LoVo (cell line): ENCODE data around the gene PPRC1.

ENCODE experiments used
- DNase-seq: peaks from one replicate; pipeline ENCODE4 v3.0.0-alpha.2; 2016; ENCODE audit warnings: low spot score

The PPRC1 gene

DNA sequence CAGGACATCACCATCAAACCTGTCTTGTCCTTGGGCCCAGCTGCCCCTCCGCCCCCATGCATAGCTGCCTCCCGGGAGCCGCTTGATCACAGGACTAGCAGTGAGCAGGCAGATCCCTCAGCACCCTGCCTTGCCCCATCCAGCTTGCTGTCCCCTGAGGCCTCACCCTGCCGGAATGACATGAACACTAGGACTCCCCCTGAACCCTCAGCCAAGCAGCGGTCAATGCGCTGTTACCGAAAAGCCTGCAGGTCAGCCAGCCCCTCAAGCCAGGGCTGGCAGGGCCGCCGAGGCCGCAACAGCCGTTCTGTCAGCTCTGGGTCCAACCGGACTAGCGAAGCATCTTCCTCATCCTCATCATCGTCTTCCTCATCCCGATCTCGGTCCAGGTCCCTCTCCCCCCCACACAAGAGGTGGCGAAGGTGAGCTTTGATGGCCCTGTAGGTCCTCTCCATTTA, 14.2 kb downstream of the PPRC1 start:
- DNase-seq = no peak

DNA sequence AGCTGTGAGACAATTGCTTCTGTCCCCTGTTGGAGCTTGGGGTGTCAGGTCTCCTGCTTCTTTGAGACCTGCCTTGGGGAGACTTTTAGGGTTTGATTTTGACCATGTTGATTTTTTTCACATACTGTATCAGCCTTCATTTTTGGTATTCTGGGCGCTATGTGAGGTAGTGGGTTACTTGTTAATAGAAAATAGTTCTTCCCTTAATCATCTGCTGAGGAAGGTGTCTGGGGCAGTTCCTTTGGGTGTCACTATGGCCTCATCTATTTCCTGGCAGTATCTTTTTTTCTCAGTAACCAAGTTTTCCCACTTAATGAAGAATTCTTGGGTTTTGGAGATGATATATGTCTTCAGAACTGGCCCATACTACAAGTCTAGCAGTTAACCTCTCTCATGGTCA, 14.7 kb downstream of the PPRC1 start:
- DNase-seq = no peak

DNA sequence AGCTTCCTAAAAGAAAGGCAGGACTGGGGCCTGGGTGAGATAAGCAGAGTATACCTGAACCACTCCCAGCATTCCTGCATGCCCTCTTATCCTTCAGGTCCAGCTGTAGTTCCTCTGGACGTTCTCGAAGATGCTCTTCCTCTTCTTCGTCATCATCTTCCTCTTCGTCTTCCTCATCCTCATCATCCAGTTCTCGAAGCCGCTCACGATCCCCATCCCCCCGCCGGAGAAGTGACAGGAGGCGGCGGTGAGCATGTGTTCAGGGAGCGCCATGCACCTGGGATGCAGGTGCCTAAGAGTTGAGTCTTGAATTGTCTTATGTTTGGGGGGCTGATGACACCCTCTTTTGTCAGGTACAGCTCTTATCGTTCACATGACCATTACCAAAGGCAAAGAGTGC, 15.4 kb downstream of the PPRC1 start:
- DNase-seq = no peak

DNA sequence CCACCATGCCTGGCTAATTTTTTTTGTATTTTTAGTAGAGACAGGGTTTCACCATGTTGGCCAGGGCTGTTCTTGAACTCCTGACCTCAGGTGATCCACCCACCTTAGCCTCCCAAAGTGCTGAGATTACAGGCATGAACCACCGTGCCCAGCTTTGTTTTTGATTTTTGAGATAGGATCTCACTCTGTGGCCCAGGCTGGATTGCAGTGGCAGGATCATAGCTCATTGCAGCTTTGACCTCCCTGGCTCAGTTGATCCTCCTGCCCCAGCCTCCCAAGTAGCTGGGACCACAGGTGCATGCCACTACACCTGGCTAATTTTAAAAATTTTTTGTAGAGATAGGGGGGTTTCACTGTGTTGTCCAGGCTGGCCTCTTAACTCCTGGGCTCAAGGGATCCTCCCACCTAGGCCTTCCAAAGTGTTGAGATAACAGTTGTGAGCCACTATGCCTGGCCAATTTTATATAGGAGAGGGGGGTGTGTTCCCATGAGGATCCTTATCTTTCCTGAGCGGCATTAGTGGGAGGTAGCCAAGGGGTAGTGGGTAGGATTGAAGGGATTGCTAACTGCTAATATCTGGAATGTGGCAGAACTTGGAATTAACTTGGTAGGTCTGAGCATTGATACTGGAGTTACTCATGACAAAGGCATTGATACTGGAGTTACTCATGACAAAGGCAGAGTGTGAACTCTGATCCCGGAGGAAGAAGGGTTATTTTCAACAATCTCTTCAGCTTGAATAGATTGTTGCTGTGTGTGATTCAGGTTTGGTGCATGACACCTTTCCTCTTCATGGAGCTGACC, 18.3 kb downstream of the PPRC1 start:
- DNase-seq = peak; percentile 16

DNA sequence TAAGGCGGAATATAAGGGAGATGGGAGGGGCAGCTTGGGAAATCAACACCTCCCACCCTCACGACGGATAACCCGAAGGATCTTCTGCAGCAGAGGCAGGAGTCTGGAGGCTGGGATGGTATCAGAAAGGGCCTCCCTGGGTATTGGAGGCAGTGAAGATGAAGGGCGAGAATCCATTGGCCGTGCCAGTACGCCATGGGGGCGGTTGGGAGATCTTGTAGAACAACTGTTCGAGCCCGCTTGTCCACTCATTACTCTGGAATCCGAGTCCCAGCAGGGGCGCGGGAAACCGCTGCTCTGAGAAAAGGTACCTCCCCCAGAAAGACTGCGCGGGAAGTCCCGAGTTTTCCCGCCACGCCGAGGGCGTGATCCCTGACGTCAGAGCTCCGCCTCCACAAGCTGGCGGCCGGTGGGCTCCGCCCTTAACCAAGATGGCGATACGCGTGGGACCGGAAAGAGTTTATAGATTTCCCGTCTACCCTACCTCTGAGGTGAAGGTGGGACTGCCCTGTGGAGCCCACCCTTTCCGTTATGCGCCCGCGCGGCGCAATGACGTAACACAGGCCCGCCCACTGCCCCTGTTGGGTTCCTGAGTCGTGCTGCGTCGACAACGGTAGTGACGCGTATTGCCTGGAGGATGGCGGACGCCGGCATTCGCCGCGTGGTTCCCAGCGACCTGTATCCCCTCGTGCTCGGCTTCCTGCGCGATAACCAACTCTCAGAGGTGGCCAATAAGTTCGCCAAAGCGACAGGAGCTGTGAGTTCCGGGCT, 19.1 kb downstream of the PPRC1 start, which contains the start of gene NOLC1:
TSS of gene NOLC1 (plus strand) at position 616 of the 771 bp plus-strand sequence. CDS start at position 638, 22 bp downstream.
- DNase-seq = peak; percentile 98

DNA sequence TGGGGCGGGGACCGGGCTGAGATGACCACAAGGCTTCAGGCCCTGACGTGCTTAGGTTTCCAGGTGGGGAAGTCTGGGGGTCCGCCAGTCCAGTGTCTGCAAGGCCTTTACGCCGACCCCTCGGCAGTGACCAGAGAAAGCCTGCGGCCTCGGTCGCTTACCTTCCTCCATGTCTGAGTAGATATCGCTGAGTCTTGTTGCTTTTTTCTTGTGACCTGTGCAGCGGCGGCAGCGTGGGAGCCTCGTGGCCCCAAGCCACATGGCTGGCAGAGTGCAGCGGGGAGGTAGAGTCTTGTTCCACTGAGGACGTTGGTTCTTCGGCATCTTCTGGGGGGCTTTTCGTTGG, 19.7 kb downstream of the PPRC1 start:
- peak; percentile 12 for DNase-seq

DNA sequence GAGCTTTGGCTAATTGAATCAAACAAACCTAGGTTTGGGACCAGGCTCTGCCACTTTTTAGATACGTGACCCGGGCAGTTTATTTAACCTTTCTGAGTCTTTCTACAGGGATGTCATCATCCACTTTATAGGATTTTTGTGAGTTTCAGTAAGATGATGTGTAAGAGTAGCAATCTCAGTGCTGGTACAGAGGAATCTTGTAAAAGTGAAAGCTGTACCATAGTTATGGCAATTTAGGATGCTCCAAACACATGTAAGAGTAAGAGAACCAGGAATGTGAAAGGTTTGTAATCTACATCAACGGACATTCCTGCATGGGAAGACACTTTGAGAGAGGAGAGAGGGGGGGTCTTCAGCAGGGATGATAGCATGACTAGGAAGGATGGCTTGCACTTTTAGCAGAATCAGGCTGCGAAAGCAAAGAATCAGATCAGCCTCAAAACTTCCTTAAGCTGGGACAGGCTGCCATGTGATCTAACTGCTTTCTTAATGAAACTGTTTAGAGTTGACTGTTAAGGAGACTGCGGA, 20.3 kb downstream of the PPRC1 start:
- no peak for DNase-seq

DNA sequence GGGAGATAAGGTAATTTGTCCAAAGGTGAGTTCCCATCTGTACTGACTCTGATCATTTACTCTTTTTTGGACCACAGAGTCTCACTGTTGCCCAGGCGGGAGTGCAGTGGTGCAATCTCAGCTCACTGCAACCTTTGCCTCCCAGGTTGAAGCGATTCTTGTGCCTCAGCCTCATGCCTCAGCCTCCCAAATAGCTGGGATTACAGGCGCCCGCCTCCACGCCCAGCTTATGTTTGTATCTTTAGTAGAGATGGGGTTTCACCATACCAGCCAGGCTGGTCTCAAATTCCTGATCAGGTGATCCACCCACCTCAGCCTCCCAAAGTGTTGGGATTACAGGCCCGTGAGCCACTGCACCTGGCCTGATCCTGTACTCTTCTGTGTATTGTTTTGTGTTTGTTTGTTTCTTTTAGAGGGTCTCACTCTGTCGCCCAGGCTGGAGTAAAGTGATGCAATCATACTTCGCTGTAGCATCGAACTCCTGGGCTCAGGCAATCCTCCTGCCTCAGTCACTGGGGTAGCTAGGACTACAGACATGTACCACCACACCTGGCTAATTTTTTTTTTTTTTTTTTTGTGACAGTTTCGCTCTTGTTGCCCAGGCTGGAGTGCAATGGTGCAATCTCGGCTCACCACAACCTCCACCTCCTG, 21.8 kb downstream of the PPRC1 start:
- no peak for DNase-seq

DNA sequence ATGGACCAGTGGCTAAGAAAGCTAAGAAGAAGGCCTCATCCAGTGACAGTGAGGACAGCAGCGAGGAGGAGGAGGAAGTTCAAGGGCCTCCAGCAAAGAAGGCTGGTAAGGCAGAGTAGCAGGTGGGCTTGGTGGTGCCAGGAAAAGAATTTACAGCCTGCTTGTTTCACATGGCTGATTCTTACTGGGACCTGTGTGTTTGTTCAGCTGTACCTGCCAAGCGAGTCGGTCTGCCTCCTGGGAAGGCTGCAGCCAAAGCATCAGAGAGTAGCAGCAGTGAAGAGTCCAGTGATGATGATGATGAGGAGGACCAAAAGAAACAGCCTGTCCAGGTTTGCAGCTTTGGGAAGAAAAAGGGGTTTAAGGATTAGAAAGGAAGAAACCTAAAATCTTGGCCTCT, 24.4 kb downstream of the PPRC1 start:
- DNase-seq = no peak

DNA sequence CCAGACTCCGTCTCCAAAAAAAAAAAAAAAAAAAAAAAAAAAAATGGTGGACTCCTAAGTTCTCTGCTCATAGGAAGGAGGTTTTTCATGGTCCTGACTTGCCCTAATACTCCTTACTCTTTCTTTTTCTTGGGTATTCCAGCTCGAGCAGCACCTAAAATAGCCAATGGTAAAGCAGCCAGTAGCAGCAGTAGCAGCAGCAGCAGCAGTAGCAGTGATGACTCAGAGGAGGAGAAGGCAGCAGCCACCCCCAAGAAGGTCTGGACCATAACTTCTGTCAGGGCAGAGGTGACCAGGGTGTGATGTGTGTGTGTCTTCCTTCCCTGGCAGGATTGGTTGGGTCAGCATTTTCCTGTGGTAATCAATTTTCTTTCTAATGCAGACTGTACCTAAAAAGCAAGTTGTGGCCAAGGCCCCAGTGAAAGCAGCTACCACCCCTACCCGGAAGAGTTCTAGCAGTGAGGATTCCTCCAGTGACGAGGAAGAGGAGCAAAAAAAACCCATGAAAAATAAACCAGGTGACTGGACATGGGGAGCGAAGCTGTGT, 26.3 kb downstream of the PPRC1 start:
- DNase-seq = no peak

DNA sequence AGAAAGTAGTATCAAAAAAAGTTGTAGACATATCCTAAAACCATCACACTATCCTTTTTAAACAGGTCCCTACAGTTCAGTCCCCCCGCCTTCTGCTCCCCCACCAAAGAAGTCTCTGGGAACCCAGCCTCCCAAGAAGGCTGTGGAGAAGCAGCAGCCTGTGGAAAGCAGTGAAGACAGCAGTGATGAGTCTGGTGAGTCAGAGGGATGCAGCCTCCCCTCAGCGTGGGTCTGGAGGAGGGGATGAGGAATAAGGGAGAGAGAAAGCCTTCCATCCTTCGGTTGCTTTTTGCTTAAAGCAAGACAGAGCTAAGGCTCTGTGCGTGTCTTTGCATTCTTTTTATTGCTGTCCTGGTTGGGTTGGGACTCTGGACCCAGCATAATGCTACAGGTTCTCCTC, 27.0 kb downstream of the PPRC1 start:
- no peak for DNase-seq

DNA sequence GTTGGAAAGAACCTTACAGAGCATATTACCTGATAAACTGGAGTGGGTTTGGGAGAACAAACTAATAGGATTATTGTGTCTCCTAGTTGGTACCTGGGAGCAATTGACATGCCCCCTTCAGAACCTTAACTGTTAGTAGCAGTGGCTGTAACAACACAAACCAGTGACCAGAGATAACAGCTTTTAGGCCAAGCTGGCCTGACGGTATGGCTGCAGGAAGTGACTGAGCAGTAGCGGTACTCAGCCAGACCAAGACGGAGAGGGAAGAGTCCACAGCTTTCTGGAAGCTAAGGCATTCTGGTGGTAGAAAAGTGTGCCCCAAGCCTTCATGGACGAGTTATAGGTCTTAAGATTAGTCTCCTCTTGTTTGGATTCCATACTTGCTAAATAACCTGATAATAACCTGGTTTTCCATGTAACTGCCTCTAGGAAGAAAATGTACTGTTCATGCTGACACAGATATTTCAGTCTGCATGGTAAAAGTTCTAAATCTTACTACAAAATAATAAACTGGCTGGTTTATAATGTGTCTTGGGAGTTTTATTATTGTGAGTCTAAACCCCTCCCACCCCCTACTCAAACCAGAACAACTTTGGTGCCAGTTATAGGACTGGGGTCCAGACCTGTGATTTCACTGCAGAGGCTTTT, 30.6 kb downstream of the PPRC1 start:
- no peak for DNase-seq

DNA sequence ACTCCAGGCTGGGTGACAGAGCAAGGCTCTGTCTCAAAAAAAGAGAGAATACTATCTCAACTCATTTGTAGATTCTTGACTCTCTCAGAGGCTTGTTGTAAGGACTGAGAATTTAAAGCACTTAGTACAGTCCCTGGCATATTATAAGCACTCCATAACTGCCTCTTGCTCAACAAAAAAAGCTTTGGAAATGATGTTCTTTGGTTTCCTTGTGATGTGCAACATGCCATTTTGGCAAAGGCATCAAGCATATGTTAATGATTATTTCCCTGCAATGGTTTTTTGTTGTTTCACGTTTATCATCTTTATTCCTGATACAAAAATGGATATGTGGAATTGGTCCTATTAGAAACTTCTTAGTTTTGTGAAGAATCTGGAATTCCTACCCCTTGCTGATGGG, 35.0 kb downstream of the PPRC1 start:
- no peak for DNase-seq

DNA sequence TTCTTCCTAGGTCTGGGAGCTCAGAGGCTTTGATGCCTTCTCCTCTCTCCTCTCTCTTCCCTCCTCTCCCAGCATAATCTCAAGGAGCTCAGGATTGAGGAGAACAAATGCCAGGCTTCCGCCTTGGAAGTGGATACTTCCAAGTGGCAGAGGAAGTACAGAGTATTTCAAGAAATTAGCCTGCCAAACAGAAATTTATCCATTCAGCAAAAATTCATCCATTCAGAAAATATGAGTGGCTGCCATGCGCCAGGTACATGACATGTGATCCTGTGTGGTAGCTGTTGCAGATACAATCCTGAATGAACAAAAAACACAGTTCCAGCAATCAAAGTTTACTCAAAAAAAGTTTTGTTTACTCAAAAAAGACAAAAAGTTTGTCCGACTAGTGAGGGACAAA, 37.8 kb downstream of the PPRC1 start:
- DNase-seq = no peak

DNA sequence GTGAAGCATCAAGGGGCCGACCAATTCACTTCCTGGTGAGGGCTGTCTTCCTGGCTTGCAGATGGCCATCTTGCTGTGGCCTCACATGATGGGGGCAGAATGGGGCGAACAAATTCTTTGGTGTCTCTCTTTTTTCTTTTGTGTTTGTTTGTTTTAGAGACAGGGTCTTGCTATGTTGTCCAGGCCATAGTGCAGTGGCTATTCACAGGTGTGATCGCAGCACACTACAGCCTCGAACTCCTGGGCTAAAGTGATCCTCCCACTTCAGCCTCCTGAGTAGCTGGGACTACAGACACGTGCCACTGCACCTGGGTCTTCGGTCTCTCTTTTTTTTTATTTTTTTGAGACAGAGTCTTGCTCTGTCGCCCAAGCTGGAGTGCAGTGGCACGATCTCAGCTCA, 39.4 kb downstream of the PPRC1 start:
- no peak for DNase-seq

DNA sequence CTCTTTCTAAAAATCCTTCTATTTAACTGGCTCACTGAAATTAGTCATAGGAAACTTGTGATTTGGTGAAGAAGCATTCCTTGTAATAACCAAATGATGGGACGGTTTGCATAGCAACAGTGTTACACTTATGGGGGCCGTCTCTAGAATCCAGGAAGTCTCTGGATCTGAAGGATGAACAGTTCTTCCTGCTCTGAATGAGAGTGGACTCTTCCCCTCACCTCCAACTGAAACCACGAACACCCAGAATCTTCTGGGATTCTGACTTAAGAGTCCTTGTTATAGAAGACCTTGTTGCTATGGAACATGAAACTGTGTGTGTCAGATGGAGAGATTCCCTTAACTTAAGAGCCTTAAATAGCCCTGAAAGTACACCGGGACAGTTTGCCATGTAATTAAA, 42.6 kb downstream of the PPRC1 start:
- no peak for DNase-seq

DNA sequence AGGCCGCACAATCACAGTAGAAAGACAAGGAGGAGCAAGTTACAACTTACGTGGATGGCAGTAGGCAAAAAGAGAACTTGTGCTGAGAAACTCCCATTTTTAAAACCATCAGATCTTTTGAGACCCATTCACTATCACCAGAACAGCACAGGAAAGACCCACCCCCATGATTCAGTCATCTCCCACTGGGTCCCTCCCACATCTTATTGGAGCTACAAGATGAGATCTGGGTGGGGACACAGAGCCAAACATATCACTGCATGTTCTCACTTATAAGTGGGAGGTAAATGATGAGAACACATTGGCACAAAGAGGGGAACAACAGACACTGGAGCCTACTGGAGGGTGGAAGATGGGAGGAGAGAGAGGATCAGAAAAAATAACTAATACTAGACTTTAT, 51.8 kb downstream of the PPRC1 start:
- DNase-seq = no peak

DNA sequence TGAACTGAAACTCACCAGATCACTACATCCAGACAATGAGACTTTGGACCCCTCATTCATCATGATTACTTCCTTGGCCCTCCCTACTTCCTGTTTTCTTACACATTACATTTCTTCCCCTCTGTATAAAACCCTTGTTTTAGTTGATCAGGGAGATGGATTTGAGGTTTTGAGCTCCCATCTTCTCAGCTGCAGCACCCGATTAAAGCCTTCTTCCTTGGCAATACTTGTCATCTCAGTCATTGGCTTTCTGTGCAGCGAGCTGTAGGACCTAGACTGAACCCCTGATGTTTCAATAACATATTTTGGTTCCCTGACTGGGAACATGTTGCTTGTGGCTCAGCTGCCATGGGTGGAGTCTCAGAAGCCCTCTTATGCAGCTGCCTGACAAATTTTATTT, 52.4 kb downstream of the PPRC1 start:
- no peak for DNase-seq

DNA sequence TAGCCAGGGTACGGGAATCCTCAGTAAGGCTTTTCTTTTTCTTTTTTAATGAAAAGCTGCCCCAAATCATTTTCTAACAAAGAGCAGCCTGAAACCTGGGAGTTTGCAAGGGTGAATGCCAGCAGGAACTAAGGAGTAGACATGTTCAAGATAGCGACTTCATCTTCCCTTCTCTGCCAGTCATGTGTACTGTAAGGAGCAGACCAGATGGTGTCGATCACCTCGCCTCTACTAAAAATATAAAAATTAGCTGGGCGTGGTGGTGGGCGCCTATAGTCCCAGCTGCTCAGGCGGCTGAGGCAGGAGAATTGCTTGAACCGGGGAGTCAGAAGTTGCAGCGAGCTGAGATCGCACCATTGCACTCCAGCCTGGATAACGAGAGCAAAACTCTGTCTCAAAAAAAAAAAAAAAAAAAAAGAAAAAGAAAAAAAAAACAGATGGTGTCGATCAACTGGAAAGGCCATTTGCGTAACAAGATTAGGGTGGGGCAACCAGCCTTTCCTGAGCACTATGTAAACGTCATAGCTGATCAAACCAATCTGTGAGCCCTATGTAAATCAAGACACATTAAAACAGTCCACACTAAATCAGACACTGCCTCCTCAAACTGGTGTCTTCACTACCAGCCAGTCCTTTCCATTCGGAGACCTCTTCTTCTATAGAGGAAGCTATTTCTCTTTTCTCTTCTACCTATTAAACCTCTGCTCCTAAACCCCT, 53.1 kb downstream of the PPRC1 start:
- no peak for DNase-seq

DNA sequence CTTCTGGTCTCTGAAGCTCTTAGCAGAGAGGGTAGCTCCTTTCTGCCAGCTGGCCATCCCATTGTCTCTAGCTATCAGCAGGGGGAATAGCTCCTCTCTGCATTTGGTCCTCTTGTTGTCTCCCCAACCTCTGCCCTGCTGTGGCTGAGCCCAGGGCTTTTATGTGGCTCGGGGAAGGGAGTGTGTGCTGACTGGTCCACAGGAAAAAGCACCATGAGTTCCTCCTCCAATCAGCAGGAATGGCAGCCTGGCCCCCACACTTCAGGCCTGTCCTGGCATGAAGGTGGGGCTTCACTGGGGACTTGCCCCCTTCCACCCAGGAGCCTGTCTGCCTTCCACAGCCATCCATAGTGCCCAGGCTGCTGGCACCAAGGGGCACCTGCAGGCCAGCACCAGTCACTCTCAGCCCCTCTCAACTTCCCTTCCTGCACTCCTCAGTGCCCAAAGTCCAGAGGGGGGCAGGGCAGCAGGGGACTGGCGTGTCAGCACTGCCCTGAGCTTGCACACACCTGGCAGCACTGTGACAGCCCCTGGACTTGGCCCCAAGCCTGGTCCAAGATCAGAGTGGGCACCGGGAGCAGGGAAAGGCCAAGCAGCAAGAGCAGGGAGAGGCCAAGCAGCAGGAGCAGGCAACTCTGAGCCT, 55.6 kb downstream of the PPRC1 start:
- no peak for DNase-seq
